ENCODE results near the gene SELENBP1.

Gene SELENBP1

DNA sequence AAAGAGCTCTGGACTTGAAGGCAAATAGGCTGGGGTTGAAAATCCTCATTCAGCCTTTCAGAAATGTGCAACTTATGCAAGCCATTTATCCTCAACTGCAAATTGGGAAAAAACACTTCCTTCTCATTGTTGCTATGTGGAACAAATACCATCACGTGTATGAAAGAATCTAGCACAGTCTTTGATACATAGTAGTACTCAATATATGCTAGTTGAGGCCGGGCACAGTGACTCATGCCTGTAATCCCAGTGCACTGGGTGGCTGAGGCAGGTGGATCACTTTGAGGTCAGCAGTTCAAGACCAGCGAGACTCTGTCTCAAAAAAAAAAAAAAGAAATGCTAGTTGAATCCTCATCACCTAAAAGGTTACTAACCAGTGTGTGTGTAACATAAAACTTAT lies 53.5 kb downstream of the SELENBP1 start:
- H3K4me3 ChIP-seq (ENCODE audit: low read depth, low read length) = no peak overlapping the region
- DNase-seq (ENCODE audit: low read depth) = no peak
- no peak for TF ChIP-seq CTCF (IDR thresholded peaks at IDR 0.05; ENCODE audit: insufficient read depth, low read depth, low read length, missing control alignments)

GRCh38 chr1:151315565-151316235 lies 56.8 kb downstream of the SELENBP1 start:
- H3K4me3 ChIP-seq (ENCODE audit: low read depth, low read length) = no peak overlapping the region
- no peak for DNase-seq (ENCODE audit: low read depth)
- TF ChIP-seq CTCF (IDR thresholded peaks at IDR 0.05; ENCODE audit: insufficient read depth, low read depth, low read length, missing control alignments) = no peak
